Measurements from ENCODE around the gene TMEM163. TPM values are rescaled to one million over a fixed set of nuclear protein-coding genes. Genes with fewer than 3 reads are reported as not detected.

The TMEM163 gene
- total and polyA plus RNA-seq, 2 donors (not counting 3 experiments of a cell fraction or from before 2014, with no cell fraction given): 1.0 to 2.8 TPM

DNA sequence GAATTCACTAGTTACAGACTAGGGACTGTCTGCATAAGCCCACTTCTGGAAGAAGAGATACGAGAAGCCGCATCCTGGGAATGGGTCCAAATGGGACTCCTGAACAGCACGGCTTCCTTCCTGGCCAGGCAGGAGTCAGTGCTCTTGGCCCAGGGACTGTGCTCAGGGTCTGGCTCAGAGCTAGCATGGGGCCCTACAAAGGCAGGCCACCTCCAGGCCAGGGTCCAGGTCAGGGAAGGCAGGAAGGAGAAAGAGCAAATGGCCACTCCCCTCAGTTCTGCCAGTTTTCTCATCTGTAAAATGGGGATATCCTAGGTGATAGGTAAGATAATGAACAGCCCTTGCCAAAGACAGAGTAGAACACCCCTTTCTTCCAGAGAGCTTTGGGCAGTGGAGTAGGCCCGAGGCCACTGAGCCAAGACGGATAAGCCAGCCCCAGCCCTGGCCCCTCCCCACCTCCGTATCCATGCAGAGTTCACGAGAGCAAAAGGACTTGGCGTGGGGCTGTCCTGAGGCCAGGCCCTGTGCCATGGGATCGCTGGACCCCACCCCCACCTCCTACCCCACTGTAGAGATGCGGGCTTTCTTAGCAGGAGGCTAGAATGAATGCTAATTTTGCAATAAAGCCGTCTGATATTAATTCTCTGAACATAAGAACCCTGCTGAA, 274.9 kb downstream of the TMEM163 start:
- H3K27ac ChIP-seq (ENCODE audit: insufficient read depth, low read depth, low read length): no peak overlapping the region
- no peak overlapping the region for H3K4me2 ChIP-seq (ENCODE audit: insufficient read depth, low read length)
- no peaks in the 10 kb centered on the region for H3K79me2 ChIP-seq (ENCODE audit: control insufficient read depth, insufficient read depth, low read length)
- H3K4me3 ChIP-seq (replicated peaks in 1 of 3; ENCODE audit: insufficient read depth in 1 of 3, low read depth in 1 of 3, low read length in 3 of 3): no peak overlapping the region
- POLR2A ChIA-PET: no interaction called here
- FAIRE-seq (peak; percentile 73), DNase-seq (ENCODE audit: low read depth, low spot score) (peak; percentile 30)
- intact Hi-C loops (cut with micrococcal nuclease): no loop called here
- no peaks in the 10 kb centered on the region for H3K9me3 ChIP-seq (replicated peaks; ENCODE audit: control insufficient read depth, insufficient read depth, low read length)
- H2AFZ ChIP-seq (ENCODE audit: low read depth, low read length): no peak overlapping the region
- TF ChIP-seq, protein P1, sequence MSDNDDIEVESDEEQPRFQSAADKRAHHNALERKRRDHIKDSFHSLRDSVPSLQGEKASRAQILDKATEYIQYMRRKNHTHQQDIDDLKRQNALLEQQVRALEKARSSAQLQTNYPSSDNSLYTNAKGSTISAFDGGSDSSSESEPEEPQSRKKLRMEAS (IDR thresholded peaks at IDR 0.05; ENCODE audit: insufficient read depth, insufficient read length): no peak
- no peak for TF ChIP-seq GATA2 (IDR thresholded peaks at IDR 0.05; ENCODE audit: insufficient read depth, insufficient read length, low read depth, low read length)
- TF ChIP-seq, protein P2, sequence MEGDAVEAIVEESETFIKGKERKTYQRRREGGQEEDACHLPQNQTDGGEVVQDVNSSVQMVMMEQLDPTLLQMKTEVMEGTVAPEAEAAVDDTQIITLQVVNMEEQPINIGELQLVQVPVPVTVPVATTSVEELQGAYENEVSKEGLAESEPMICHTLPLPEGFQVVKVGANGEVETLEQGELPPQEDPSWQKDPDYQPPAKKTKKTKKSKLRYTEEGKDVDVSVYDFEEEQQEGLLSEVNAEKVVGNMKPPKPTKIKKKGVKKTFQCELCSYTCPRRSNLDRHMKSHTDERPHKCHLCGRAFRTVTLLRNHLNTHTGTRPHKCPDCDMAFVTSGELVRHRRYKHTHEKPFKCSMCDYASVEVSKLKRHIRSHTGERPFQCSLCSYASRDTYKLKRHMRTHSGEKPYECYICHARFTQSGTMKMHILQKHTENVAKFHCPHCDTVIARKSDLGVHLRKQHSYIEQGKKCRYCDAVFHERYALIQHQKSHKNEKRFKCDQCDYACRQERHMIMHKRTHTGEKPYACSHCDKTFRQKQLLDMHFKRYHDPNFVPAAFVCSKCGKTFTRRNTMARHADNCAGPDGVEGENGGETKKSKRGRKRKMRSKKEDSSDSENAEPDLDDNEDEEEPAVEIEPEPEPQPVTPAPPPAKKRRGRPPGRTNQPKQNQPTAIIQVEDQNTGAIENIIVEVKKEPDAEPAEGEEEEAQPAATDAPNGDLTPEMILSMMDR (IDR thresholded peaks at IDR 0.05; ENCODE audit: extremely low read depth in 1 of 2, insufficient read depth in 1 of 2, low read depth in 1 of 2, low read length in 2 of 2): no peak
- no peak for TF ChIP-seq POLR2AphosphoS5 (IDR thresholded peaks at IDR 0.05; ENCODE audit: insufficient read depth, low read depth, low read length)
- TF ChIP-seq EZH2 (IDR thresholded peaks at IDR 0.05; ENCODE audit: borderline replicate concordance, low read depth, low read length, severe bottlenecking): no peak
- TF ChIP-seq FOS (IDR thresholded peaks at IDR 0.05; ENCODE audit: borderline replicate concordance, insufficient read depth, low read length): no peak
- no peak for TF ChIP-seq JUN (IDR thresholded peaks at IDR 0.05; ENCODE audit: borderline replicate concordance, insufficient read depth, insufficient read length, low read depth)
- no peak for TF ChIP-seq POLR2A (IDR thresholded peaks at IDR 0.05; ENCODE audit: low read depth, low read length)
- TF ChIP-seq MYC (IDR thresholded peaks at IDR 0.05; ENCODE audit: low read depth, low read length): no peak
- BruUV-seq (replicated peaks): no TSS peak
- H4K20me1 ChIP-seq (replicated peaks; ENCODE audit: control insufficient read depth, extremely low read depth, insufficient read depth, low read length): no peaks in the 10 kb centered on the region
- CTCF ChIA-PET: interaction anchor here (1.4 to 2.9 kb wide), 3 partner anchors 12 to 32 kb away, joined by 5 to 15 read pairs (median 5); no protein-coding TSS in a partner anchor
- dilution Hi-C loops (cut with MboI; ENCODE audit: extremely low pct_ligation_motif_present, low sequenced_read_pairs): no loop called here
- H3K9ac ChIP-seq (replicated peaks; ENCODE audit: extremely low read depth, insufficient read depth, low read length): no peak overlapping the region
- H3K9me1 ChIP-seq (replicated peaks; ENCODE audit: control insufficient read depth, extremely low read depth, insufficient read depth, low read length): no peaks in the 10 kb centered on the region
- H3K36me3 ChIP-seq (ENCODE audit: control insufficient read depth in 2 of 2, extremely low read depth in 1 of 2, insufficient read depth in 2 of 2, low read length in 2 of 2): peaks cover 0 to 2% of the 10 kb centered on the region in 2 experiments
- H3K4me1 ChIP-seq (ENCODE audit: control insufficient read depth, extremely low read depth, insufficient read depth, low read length): peaks cover 43% of the 10 kb centered on the region
- H3K27me3 ChIP-seq (ENCODE audit: control insufficient read depth in 2 of 2, insufficient read depth in 2 of 2, low read length in 2 of 2): no peaks in the 10 kb centered on the region
